Putamen (tissue), 1 donor: ENCODE measurements around the gene TRRAP.

ENCODE experiments used
- DNase-seq: peaks from one replicate; pipeline ENCODE4 v3.0.0-alpha.2; 2016; ENCODE audit warnings: low spot score

TRRAP gene

DNA sequence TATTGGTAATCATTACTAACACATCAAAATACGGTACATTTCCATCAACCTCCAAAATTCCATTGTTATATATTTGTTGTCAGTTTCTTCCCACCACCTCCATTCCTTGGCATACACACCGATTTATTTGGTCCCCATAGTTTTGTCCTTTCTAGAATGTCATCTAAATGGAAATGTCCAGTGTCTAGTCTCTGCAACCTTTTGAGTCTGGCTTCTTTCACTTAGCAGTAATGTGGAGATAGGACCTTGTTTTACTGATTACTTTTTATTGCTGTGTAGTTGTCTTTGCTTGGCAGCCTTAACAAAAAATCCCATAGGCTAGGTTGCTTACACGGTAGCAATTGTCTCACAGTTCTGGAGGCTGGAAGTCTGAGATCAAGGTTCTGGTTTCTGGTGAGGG lies 22.5 kb downstream of the TRRAP start:
- DNase-seq = no peak

DNA sequence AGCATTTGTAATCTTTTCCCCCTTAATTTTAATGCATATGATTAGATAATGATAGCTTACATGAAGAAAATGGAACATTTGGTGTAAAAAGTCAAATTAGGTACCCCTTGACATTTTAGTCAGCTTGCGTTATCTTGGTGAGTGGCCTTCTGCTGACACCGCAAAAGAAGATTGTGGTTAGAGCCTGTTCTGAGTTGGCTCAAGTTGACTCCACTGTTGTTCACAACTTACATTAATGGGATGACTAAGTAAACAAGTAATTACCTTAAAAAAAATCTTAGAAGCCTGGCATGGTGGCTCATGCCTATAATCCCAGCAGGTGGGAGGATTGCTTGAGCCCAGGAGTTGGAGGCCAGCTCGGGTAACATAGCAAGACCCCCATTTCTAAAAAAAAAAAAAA lies 24.2 kb downstream of the TRRAP start:
- DNase-seq = no peak

DNA sequence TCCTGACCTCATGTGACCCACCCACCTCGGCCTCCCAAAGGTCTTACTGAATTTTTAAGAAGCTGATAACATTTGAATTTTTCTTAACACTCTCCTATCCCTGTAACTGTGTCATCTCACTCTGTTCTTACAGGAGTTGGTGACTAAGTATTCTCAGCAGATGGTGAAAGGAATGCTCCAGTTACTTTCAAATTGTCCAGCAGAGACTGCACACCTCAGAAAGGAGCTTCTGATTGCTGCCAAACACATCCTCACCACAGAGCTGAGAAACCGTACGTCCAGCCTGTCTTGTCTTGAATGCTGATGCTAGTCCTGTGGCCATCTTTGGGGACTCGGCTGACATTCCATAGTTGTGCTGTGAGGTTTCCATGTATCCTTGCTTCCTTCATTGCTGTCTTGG lies 24.9 kb downstream of the TRRAP start:
- DNase-seq = no peak

DNA sequence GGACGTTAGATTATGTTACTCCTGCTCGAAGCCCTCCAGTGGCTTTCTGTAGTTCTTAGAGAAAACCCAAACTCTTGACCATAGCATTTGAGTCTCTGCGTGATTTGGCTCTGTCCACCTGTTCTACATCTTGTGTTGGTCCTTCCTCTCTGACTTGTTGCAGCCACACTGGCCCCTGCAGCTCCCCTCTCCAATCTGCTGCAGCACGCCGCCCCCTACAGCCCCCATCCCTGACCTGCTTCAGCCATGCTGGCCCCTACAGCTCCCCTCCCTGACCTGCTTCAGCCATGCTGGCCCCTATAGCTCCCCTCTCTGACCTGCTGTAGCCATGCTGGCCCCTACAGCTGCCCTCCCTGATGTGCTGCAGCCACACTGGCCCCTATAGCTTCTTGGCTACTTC lies 29.2 kb downstream of the TRRAP start:
- no peak for DNase-seq

DNA sequence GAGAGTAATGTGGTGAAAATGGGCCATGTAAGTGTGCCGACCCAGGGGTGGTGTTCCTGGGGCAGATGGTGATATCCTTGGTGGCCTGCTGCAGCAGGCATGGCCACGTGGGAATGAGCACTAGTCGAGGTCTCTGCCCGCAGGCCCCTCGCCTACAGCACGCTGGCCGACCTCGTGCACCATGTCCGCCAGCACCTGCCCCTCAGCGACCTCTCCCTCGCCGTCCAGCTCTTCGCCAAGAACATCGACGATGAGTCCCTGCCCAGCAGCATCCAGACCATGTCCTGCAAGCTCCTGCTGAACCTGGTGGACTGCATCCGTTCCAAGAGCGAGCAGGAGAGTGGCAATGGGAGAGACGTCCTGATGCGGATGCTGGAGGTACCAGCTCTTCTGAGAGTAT lies 30.3 kb downstream of the TRRAP start:
- DNase-seq = no peak

DNA sequence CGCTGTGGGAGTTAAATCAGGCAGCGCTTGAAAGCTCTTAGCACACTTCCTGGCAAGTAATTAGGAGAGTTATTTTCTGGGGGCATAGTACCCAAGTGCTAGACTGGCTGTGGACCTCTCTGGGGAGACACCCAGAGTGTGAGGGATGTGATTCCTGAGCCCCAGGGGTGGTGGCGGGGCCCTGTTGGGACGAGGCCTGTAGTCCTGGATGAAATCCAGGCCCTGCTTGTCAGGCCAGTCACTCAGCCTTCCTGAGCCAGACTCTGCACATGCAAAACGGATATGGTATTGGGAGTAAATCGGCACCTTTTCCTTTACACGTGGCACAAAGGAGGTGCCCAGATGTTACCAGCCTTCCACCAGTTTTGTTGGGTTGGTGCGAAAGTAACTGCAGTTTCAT lies 31.2 kb downstream of the TRRAP start:
- no peak for DNase-seq

DNA sequence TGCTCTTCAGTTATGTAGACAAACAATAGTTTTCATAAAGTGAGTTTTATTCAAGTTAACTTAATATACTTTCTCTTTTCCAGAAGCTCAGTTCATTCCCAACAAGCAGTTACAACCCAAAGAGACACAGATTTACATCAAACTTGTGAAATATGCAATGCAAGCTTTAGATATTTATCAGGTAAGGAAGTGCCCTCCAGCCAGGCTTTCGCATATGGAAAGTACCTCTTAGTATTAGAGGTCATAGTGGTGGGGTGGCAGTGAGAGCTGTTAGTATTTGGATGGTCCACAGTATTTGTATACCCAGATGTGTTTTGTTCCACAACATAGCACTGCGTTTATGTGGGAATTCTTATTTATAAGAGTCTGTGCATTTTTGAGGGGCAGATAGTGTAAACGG lies 32.1 kb downstream of the TRRAP start:
- DNase-seq = no peak

DNA sequence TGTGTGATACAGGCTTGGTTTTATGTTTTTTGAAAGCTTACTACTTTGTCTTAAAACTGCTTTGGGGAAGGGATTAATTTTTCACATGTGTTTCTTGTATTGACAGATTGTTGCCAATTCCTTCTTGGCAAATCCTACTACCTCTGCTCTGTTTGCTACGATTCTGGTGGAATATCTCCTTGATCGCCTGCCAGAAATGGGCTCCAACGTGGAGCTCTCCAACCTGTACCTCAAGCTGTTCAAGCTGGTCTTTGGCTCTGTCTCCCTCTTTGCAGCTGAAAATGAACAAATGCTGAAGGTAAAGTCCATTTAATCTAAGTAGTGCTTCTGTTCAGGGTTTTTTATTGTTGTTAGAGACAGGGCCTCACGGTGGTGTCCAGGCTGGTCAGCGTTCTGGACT lies 33.6 kb downstream of the TRRAP start:
- DNase-seq = no peak

DNA sequence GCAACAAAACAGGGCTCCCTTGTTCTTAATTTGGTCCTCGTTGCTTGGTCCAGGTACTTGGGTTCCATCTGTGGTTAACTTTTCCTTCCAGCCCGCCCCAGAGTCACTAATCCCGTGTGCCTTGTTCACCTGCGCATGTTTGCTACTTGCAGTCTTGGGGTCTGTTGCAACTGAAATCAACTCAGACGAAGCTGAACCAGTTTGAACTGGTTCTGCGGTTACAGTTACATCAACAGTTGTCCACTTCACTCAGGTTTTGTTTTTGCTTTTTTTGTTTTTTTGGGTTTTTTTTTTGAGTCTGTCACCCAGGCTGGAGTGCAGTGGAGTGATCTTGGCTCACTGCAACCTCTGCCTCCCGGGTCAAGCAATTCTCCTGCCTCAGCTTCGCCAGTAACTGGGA lies 34.7 kb downstream of the TRRAP start:
- no peak for DNase-seq

DNA sequence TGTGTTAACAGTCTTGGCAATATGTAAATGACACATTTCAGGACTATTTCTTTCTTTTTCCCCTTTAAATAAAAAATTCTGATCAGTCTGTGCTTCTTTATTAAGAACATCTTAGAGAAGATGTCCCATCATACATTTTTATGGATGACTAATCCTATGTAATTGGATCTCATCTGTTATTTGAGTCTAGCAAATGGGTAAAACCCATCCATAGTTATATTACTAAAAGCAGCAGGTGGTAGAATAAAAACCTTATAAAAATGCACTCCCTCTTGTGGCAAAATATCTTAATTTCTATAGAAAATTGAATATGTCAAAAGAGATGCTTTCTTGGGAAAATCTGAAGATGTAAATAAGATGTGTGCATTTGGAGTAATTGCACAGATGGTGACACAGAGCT lies 35.3 kb downstream of the TRRAP start:
- DNase-seq = no peak

DNA sequence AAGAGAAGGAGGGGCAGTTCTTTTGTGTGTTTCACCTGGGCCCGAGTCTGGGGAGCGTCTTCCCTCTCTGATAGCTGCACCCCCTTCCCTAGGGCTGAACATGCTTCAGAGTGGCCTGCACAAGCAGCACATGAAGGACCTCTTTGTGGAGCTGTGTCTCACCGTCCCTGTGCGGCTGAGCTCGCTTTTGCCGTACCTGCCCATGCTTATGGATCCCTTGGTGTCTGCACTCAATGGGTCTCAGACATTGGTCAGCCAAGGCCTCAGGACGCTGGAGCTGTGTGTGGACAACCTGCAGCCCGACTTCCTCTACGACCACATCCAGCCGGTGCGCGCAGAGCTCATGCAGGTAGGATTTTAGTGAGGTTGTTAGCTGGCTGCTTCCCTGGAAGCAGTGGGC lies 39.0 kb downstream of the TRRAP start:
- no peak for DNase-seq

DNA sequence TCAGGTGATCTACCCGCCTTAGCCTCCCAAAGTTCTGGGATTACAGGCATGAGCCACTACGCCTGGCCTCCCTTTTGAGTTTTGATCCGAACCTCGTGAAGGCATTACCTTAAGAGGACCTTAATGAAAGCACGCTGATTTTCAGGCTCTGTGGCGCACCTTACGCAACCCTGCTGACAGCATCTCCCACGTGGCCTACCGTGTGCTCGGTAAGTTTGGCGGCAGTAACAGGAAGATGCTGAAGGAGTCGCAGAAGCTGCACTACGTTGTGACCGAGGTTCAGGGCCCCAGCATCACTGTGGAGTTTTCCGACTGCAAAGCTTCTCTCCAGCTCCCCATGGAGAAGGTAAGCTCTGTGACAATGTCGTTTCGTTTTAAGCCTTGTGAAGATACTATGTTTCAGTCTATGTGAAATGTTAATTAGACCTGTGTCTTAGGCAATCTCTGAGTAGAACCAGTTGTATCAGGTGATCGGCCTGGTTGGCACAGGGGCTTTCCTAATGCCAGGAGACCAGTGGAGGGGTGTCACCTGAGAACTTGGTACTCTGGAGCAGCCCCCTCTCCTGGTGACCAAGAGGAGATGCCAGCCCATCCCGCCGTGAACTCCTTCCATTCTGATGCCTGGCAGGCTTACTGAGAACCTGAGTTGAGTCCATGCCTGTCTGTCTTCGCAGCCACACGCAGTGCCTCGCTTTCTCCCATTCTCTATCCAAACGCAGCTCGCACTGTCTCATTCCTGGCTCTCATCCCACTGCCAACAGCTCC lies 43.5 kb downstream of the TRRAP start:
- DNase-seq = peak; percentile 24

DNA sequence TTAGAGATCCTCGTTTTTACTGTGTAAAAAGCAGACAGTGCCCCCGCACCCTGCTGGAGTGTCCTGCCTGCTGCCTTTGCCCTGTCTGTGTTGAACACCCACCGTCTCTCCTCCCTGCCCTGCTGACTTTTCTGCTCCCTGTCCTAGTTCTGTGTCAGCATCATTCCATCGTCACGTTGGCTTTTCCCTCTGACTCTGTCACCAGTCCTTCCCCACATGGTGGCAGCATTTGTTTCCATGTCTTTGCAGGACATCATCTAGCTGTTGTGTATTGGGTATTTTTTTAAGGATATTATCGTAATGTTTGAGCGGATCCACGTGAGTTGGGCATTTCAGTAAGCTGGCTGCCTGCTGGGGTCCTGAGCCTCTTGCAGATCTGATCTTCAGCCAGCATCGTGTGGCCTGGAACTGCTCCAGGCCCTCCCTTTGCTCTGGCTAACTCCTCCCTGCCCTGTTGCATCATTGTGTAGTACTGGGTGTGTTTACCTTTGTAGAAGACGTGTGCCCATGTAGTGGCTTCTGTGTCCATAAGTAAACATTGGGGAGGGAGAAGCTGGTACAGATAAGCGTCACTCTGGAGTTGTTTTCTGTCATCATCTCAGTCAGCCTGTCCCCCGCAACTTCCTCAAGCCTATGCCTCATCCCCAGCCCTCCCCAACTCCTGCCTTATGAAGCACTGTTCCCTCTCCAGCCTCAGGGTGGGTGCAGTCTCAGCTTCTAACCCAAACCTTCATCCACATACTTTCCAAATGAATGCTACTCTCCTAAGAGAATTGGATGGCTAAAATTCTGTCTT lies 44.3 kb downstream of the TRRAP start:
- DNase-seq = peak; percentile 31

DNA sequence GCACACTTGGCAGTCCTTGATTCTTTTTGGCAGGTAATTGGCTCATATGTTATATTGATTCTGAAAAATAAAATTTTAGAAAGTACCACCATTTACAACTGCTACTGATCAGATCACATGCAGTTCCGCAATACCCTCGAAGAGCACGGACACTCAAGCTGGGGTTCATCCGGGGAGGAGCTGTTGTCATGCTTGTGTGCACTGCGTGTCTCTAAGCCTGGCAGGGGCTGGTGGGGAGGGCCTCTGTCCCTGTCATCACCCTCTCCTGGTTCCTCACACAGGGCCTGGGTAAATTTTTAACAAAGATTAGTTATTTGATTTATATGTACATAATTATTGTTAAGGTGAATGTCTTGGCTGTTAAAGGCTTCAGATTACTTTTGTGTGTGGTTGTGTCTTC lies 45.2 kb downstream of the TRRAP start:
- no peak for DNase-seq

DNA sequence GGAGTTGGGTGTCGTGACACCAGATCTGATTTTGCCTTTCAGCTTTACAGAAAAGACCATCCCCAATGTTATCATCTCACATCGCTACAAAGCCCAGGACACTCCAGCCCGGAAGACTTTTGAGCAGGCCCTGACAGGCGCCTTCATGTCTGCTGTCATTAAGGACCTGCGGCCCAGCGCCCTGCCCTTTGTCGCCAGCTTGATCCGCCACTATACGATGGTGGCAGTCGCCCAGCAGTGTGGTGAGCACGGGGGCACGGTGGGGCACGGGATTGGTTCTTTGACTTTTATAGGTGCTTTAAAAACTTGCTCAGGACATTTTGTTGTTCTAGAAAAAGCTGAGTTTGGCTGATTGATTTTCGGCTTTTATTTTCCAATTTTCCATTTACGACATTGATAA lies 48.8 kb downstream of the TRRAP start:
- no peak for DNase-seq

DNA sequence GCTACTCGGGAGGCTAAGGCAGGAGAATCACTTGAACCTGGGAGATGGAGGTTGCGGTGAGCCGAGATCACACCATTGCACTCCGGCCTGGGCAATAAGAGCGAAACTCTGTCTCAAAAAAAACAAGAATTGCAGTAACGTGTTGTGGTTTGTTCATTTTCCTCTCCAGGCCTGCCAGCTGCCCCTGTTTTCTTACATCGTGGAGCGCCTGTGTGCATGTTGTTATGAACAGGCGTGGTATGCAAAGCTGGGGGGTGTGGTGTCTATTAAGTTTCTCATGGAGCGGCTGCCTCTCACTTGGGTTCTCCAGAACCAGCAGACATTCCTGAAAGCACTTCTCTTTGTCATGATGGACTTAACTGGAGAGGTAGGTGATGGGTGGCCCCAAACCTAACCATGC lies 52.1 kb downstream of the TRRAP start:
- no peak for DNase-seq

DNA sequence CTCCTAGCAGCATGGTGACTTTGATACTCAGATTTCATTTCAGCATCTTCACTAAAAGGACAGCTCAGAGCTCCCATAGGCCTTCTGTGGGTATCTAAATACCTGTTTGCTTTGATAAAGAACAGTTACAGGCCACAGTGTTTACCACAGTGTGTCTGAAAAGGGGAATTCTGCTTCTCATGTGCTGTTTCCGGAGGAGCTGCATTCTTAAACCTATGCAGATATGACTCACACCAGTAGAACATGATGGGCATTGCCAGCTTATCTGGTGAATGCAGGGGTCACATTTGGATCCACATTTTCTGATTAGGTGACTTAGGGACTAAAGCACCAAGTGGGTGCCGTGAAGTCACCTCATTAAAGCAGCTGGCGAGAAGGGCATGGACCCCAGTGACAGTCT lies 52.6 kb downstream of the TRRAP start:
- no peak for DNase-seq

DNA sequence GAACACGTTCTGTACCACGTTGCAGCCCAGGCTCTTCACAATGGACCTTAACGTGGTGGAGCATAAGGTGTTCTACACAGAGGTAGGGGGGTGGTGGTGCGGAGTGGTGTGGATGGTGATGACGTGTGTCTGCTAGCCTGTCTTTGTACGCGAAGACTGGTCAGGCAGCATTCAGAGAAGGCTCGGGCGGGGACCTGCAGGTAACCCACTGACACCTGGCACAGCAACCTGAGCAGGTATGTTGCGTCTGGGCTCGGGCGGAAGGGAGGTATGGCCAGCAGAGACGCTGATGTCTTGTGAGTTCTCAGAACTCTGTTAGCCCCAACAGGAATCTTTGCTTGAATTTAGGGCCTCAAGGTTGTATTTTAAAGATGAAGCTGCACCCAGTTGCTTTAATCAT lies 55.0 kb downstream of the TRRAP start:
- no peak for DNase-seq

DNA sequence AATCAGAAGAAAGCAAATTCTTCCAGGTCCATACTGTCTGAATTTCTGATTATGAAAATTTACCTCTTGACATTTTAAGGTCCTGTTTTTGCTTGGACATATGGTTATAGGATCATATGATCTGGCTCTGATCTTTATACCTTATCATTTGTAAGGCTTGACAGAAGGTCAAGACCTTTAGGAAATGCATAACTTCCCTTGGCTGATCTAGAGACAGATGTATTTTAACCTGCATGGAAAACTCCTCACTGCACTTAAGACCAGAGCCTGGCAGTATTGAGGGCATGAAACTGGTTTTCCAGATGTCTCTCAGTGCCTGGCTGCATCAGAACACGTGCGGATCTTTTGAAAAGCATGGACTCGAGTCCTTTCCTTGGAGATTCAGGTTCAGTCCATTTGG lies 55.9 kb downstream of the TRRAP start:
- DNase-seq = no peak

DNA sequence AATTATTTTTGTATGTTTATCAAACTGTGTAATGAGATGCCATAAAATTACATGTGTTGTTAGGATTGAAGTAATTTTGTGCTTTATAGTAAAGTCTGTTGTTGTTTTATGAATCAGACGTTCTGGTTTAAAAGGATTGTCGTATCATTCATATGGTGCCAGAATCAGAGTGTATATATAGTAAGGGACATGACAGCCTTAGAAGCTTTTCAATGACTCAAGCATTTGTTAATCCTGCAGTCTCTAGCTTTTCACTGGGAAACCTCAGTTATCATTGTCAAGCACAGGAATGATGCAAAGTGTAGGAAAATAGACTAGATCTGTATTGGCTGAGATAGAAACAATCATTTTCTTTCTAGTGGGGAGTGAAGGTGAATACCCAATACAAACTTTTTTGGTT lies 57.5 kb downstream of the TRRAP start:
- no peak for DNase-seq

DNA sequence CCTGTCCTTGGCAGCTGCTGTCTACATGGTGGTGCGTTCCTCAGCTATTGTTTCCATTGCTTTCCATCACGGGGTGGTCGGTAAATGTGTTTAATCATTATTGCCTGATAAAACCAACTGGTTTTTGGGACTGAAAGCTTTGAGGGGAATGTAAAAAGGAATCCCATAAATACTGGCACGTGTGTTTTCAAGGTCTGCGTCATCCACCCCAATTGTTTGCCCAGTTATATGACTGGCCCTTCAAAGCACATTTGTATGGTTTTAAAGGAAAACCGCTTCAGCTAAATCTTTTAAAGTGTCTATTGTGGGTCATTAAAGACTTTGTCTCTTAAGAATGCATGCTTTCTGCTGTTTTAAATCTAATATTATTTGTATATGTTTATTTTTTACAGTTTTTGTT lies 65.0 kb downstream of the TRRAP start:
- no peak for DNase-seq

DNA sequence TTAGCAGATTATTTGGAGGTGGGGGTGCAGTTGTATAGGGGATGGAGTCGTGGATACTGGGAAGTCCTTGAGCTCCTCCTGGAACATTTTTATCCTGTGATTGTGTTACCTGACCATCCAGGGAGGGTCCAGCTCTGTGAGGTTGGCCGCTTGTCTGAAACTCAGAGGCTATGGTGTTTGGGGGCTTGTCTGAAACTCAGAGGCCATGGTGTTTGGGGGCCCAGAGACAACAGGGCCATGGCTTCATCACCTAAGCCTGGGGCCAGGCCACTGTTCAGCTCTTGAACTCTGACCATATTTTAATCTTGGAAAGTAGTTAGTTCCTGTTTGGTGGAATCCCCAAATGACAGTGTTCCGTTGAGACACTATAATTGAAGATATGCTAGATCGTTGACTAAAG lies 66.1 kb downstream of the TRRAP start:
- DNase-seq = no peak

DNA sequence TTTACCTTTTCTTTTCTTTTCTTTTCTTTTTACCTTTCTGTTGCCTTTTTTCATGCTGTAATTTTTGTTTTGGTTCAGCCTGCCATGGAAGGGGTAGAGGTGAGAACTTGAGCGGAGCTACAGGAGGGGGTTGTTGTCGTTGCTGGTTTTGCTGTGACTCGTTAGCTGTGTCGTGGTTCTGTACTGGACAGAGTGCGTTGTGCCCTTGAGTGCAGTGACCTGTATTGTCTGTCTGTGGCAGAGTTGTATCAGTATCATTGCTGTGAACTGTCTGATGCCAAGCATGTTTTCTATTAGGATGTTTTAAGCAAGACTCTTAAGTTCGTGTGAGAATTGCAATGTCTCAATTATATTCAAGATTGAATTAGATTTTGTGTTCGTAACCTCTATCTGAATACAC lies 67.5 kb downstream of the TRRAP start:
- no peak for DNase-seq

DNA sequence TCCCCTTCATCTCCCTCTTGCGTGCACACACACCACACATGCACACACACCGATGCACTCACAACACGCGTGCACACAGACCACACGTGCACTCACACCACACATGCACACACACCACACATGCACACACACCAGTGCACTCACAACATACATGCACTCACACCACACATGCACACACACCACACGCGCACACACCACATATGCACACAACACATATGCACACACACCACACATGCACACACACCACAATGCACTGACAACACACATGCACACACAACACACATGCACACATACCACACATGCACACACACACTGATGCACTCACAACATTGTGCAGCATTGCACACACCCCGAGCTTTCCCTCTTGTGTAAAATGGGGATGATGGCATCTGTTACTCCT lies 68.1 kb downstream of the TRRAP start:
- no peak for DNase-seq
